Measurements from ENCODE around the gene RASGRP2.

The RASGRP2 gene

DNA sequence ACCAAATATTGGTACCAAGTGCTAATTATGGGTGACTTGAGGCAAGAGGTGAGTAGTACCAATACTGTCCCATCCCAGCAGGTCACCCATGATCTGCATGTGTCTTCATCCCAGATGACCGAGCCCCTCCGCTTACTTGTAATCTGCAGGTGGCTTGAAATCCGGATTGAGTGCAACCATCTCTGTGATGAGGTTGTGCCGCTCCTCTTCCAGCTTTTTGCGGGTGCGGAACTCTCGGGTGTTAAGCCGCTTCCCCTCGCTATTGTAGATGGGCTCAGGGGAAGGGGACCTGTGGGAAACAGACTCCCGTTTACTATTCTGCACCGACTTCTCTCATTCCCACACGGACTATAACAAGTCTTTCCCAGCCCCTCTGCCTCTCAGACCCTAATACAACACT, 26.2 kb upstream of the RASGRP2 start:
- no peak for DNase-seq

GRCh38 chr11:64769283-64769682, 25.3 kb upstream of the RASGRP2 start:
- no peak for DNase-seq

- no peak for DNase-seq
Observed at GRCh38 chr11:64768300-64768694, 24.4 kb upstream of the RASGRP2 start.

GRCh38 chr11:64767344-64768299, 23.7 kb upstream of the RASGRP2 start:
- no peak for DNase-seq

DNA sequence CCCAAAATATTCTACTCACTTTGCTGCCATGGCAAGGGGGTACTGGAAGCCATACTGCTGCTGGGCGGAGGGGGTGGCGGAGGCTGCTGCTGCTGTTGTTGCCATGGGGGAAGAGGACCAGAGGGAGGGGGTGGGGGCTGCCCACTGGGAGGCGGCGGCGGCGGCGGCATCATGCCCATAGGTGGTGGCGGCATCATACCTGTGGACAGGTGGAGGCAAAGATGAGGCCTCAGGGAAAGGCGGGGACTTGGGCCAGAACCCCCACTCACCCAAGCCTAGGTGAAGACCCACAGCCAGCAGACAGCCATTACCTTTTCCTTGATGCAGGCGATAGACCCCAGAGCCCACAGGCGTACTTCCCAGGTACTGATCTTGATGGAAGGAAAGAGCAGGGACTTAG, 22.9 kb upstream of the RASGRP2 start:
- DNase-seq: no peak

DNA sequence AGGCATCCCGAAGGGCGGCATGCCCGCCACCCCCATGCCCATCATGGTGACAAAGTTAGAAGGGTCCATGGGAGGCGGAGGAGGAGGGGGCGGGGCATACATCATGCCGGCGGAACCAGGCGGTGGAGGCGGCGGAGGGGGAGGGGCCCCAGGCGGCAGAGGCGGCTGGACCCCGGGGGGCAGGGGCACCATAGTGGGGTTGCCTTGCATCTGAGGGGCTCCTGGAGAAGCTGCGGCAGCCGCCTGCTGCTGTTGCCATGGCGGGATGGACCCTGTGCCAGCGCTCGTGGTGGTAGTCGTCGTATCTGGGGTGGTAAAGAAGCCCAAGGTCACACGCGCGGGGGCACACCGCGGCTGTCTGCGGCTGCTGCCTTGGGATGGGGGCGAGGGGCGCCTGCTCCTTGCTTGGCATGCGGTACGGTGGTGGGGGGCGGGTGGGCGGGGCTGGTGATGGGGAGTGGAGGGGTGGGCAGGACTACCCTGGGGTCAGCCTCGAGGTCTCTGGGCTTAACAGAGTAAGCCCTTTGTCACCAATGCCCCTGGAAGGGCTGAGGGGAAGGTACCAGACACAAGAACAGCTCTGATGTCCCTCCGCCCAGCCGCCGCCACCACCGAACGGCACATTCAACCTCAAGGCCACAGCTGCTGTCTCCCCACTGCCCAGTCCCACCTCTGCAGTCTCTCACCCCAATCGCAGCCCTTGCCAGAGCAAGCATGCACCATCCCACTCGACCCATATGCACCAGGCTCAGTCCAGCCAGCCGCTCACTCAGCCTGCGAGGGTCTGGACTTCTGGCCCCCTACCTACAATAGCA, 22.1 kb upstream of the RASGRP2 start:
- DNase-seq: no peak

GRCh38 chr11:64765291-64765850, 21.4 kb upstream of the RASGRP2 start:
- no peak for DNase-seq

GRCh38 chr11:64764753-64765152, 20.8 kb upstream of the RASGRP2 start:
- no peak for DNase-seq

GRCh38 chr11:64764040-64764611, 20.2 kb upstream of the RASGRP2 start:
- no peak for DNase-seq

- no peak for DNase-seq
Observed at GRCh38 chr11:64763526-64764039, 19.6 kb upstream of the RASGRP2 start.

GRCh38 chr11:64762674-64763525, 19.0 kb upstream of the RASGRP2 start:
- DNase-seq: no peak

DNA sequence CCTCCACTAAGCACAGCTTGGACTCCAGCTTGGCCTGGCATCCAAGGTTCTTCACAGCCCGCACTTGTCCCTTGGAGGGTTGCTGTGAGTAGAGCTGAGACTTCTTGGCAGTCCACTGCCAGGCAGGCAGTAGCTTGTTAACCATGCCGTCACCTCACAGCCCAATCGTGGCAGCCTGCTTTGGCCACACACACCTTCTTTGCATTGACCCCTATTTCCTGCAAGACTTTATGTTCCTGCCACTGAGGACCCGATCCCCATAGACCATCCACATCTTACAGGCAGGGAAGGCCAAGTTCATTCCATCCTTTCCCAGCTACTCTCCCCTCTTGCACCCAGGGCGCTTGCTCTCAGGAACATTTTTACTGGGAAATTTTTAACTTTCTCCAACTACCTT, 18.3 kb upstream of the RASGRP2 start:
- no peak for DNase-seq

GRCh38 chr11:64760759-64761420, 16.9 kb upstream of the RASGRP2 start:
- DNase-seq: no peak

DNA sequence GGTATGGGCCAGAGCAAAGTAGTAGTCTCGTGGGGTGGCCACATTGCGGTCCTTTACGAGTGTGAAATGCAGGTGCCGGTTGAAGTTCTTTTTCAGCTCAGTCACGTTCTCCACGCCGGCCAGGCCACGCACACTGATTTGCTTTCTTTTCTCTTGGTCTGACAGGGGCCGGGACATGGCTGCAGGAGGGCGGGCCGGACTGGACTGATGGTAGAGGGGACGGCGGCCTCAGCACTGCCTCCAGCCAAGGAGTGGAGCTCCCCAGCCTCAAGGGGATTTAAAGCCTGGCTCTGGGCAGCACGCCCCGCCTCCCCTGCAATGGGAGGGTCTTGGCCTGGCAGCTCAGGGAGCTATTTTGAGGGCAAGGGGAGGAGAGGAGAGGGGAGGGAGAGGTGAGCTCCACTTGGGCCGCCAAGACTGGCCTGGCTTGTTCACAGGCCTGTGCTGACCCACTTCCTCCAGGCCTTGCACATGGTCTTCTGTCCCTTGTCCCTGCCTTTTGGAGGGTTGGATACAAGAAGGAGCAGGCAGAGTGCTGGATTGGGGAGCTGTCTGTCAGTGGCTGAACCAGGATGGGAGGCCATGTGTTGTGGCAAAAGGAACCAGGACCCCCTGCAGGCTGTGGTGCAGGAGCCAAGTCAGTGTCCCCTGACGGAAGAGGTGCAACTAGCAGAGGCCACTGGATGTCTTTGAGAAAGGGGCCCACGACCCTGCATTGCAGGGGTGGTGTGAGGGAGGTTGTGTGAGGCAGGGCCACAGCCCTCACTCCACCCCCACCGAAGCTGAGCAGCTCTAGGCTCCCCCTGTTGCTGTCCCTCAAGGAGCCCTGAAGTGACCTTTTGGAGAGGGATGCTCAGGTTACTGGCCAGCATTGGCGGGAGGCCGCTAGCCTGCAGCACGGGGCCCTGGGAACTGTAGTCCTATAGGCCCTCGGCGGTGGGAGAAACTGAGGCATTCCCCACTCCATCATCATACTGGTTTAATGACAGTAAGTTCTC, 16.1 kb upstream of the RASGRP2 start, which contains the start of gene PYGM:
Gene PYGM (minus strand): TSS at position 253 of the 998 bp plus-strand sequence. CDS start 76 bp downstream, at position 177.
- DNase-seq: no peak

- DNase-seq: no peak
Observed at GRCh38 chr11:64759131-64759721, 15.3 kb upstream of the RASGRP2 start.

GRCh38 chr11:64758330-64759079, 14.6 kb upstream of the RASGRP2 start:
- no peak for DNase-seq

DNA sequence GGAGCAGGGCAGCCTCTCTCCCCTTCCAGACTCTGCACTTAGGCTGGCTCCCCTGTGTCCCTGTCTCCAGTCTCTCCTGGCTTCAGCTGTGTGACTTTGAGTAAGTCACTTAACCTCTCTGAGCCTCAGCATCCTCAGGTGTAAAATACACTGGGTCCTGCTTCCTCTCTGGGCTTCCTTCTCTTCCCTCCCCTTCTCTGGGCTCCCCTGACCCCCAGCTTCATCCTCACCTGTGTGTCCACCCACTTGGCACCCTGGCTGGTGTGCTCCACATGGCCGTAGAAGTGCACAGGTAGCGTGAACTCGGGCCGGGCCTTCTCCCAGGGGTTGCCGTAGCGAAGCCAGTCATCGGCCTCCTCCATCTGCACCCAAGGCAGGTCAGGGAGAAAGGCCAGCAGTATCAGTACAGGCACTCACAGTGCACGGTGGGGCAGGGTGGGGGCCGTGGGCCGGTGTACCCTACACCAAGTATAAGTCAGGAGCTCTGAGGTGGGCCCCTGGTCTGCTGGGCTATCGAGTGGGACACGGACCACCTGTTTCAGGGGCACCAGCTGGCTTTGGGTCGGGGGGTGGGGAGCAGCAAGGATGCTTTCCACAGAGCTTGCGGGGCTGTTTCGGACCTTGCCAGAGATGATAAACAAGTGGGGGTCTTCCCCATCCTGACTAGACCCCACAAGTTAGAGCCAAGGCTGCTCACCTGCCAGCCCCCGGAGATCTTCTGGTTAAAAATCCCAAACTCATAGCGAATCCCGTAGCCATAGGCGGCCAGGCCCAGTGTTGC, 13.8 kb upstream of the RASGRP2 start:
- no peak for DNase-seq

All from NCI-H187 treated with DMSO at 0.1 percent for 48 hours (cell line).